GM23248 (cell line): ENCODE measurements around the gene HSPBAP1. TPM values are rescaled to one million over a fixed set of nuclear protein-coding genes. Genes with fewer than 3 reads are reported as not detected.
A peak's percentile ranks its signal among the peaks of the same experiment; 100 is the strongest.
"Not testable (repeated sequence)": the region's sequence is repeated elsewhere in the genome, so short reads cannot be mapped to it uniquely, and the experiment has no call there.

Source experiments
- DNase-seq: peaks from one replicate; pipeline ENCODE4 v3.0.0-alpha.2; 2015
- H2AFZ ChIP-seq: fragments of 200-600 bp; sonication (generic); 2 replicates; pipeline ENCODE4 v1.6.1; 2016; ENCODE audit warnings: antibody characterized with exemption
- H3F3A ChIP-seq: fragments of 200-600 bp; sonication (generic); 2 replicates; pipeline ENCODE4 v1.6.1; 2016; ENCODE audit warnings: mild to moderate bottlenecking, antibody characterized with exemption, mixed run types; ENCODE audit not compliant: insufficient read depth
- H3K27ac ChIP-seq: fragments of 200-600 bp; sonication (generic); 2 replicates; pipeline ENCODE4 v1.5.1; 2016; ENCODE audit warnings: mild to moderate bottlenecking
- H3K27me3 ChIP-seq: fragments of 200-600 bp; sonication (generic); replicated peaks from 2 replicates; pipeline ENCODE4 v1.6.1; 2016; ENCODE audit warnings: mild to moderate bottlenecking; ENCODE audit not compliant: insufficient read depth
- H3K36me3 ChIP-seq: fragments of 200-600 bp; sonication (generic); 2 replicates; pipeline ENCODE4 v1.6.1; 2016; ENCODE audit warnings: low read depth, mild to moderate bottlenecking
- H3K4me1 ChIP-seq: fragments of 200-600 bp; sonication (generic); 2 replicates; pipeline ENCODE4 v1.6.1; 2016; ENCODE audit warnings: mild to moderate bottlenecking; ENCODE audit not compliant: insufficient read depth
- H3K4me2 ChIP-seq: fragments of 200-600 bp; sonication (generic); one replicate; pipeline ENCODE4 v1.6.1; 2016; ENCODE audit warnings: mild to moderate bottlenecking; ENCODE audit not compliant: unreplicated experiment
- H3K4me3 ChIP-seq: fragments of 200-600 bp; sonication (generic); 2 replicates; pipeline ENCODE4 v1.5.1; 2016; ENCODE audit warnings: mild to moderate bottlenecking
- H3K79me2 ChIP-seq: fragments of 200-600 bp; sonication (generic); 2 replicates; pipeline ENCODE4 v1.6.1; 2016; ENCODE audit warnings: mild to moderate bottlenecking; ENCODE audit not compliant: insufficient read depth
- H3K9ac ChIP-seq: fragments of 200-600 bp; sonication (generic); 2 replicates; pipeline ENCODE4 v1.6.1; 2016; ENCODE audit warnings: mild to moderate bottlenecking
- H3K9me2 ChIP-seq: fragments of 200-600 bp; sonication (generic); 2 replicates; pipeline ENCODE4 v1.6.1; 2016; ENCODE audit warnings: mixed run types, mild to moderate bottlenecking, moderate library complexity; ENCODE audit not compliant: insufficient read depth
- H3K9me3 ChIP-seq: fragments of 200-600 bp; sonication (generic); one replicate; pipeline ENCODE4 v1.6.1; 2017; ENCODE audit warnings: low read depth
- H4K20me1 ChIP-seq: fragments of 200-600 bp; sonication (generic); 2 replicates; pipeline ENCODE4 v1.6.0; 2016; ENCODE audit not compliant: insufficient read depth
- EZH2 ChIP-seq: fragments of 200-600 bp; sonication (generic); IDR thresholded peaks from 2 replicates; pipeline ENCODE4 v1.6.1; 2018; ENCODE audit warnings: antibody characterized with exemption, mild to moderate bottlenecking; ENCODE audit not compliant: insufficient read depth, poor library complexity, severe bottlenecking
- EZH2phosphoT487 ChIP-seq: fragments of 200-600 bp; sonication (generic); IDR thresholded peaks from 2 replicates; pipeline ENCODE4 v1.6.1; 2018; ENCODE audit warnings: antibody characterized with exemption, moderate library complexity, mild to moderate bottlenecking, low read depth; ENCODE audit not compliant: insufficient read depth
- WGBS, 2 experiments: methylation state at CpG; one replicate each; pipeline ENCODE4 v1.1.6; 2015 to 2017; ENCODE audit warnings: low lambda C conversion rate in 2 of 2, low coverage in 1 of 2; ENCODE audit errors: missing lambda C conversion rate in 2 of 2; 5-methylcytosine and 5-hydroxymethylcytosine counted together
- in situ Hi-C: fragments of 300-500 bp; cut with MboI; formaldehyde crosslinking; loops from 2 replicates; pipeline ENCODE4 v1.15.0; 2020
- polyA plus RNA-seq: library from polyadenylated mRNA; unstranded; fragments of >200 nt; fragmentation: Nextera tagmentation; extraction: Ambion mirVana; gene quantifications from 2 replicates; pipeline ENCODE4 v1.2.1, GENCODE V29; 2016
- total RNA-seq: library from RNA; depleted of rRNA; stranded (reverse); fragments of >200 nt; shearing (Covaris generic); gene quantifications from 2 replicates; pipeline ENCODE4 v1.2.3, GENCODE V29; 2014

HSPBAP1 gene
- total and polyA plus RNA-seq, 2 experiments from 2014 or later = 4.0 to 4.3 TPM

- no peaks in the 10 kb centered on the region for H3K27me3 ChIP-seq
- WGBS, 2 experiments = 97 to 98% methylated on average over 2 of the region's 2 CpGs
- no peaks in the 10 kb centered on the region for H3K79me2 ChIP-seq
- no peak overlapping the region for H2AFZ ChIP-seq
- no peak overlapping the region for H3K4me3 ChIP-seq
- H3K9me2 ChIP-seq = no peaks in the 10 kb centered on the region
- TF ChIP-seq EZH2phosphoT487 = no peak
- no peak overlapping the region for H3K9ac ChIP-seq
- no peaks in the 10 kb centered on the region for H3K9me3 ChIP-seq
- H3K4me1 ChIP-seq = peaks cover 10% of the 10 kb centered on the region; the same call in 1 of the 2 replicates
- no peak overlapping the region for H3K4me2 ChIP-seq
- no peak for DNase-seq
- H3K27ac ChIP-seq = no peak overlapping the region
- no peaks in the 10 kb centered on the region for H3K36me3 ChIP-seq
- H3F3A ChIP-seq = no peaks in the 10 kb centered on the region; the same call in 1 of the 2 replicates
- no peaks in the 10 kb centered on the region for H4K20me1 ChIP-seq
- in situ Hi-C loops = no loop called here
Measured at GRCh38 chr3:122755491-122755890, 38.1 kb downstream of the HSPBAP1 start.

GRCh38 chr3:122754929-122755328 lies 38.7 kb downstream of the HSPBAP1 start:
- H3K36me3 ChIP-seq = no peaks in the 10 kb centered on the region
- H3F3A ChIP-seq = no peaks in the 10 kb centered on the region; the same call in 1 of the 2 replicates
- no peak overlapping the region for H3K4me3 ChIP-seq
- DNase-seq = peak; percentile 60
- no peaks in the 10 kb centered on the region for H3K79me2 ChIP-seq
- no peaks in the 10 kb centered on the region for H3K9me3 ChIP-seq
- no peaks in the 10 kb centered on the region for H4K20me1 ChIP-seq
- no peaks in the 10 kb centered on the region for H3K27me3 ChIP-seq
- no peaks in the 10 kb centered on the region for H3K9me2 ChIP-seq
- H3K4me2 ChIP-seq = no peak overlapping the region
- H3K4me1 ChIP-seq = peaks cover 8% of the 10 kb centered on the region; the same call in 1 of the 2 replicates
- no peak overlapping the region for H3K27ac ChIP-seq
- no peak overlapping the region for H3K9ac ChIP-seq
- TF ChIP-seq EZH2phosphoT487 = no peak
- TF ChIP-seq EZH2 = no peak
- 78 to 79% methylated on average over 5 of the region's 5 CpGs for WGBS, 2 experiments
- in situ Hi-C loops = no loop called here
- H2AFZ ChIP-seq = no peak overlapping the region

- Histone ChIP-seq H3K4me1 (peaks cover 8% of the 10 kb centered on the region; the same call in 1 of the 2 replicates), H4K20me1 (no peaks in the 10 kb centered on the region), H3K79me2 (no peaks in the 10 kb centered on the region), H3K4me3 (no peak overlapping the region), H2AFZ (no peak overlapping the region), H3K27ac (no peak overlapping the region), H3F3A (no peaks in the 10 kb centered on the region), H3K36me3 (no peaks in the 10 kb centered on the region), H3K9ac (no peak overlapping the region), H3K9me2 (no peaks in the 10 kb centered on the region), H3K9me3 (no peaks in the 10 kb centered on the region), H3K4me2 (no peak overlapping the region), H3K27me3 (no peaks in the 10 kb centered on the region)
- no peak for DNase-seq
- WGBS, 2 experiments = 96 to 100% methylated on average over 1 of the region's 1 CpG
- in situ Hi-C loops = no loop called here
- no peak for TF ChIP-seq EZH2phosphoT487
- no peak for TF ChIP-seq EZH2
Measured at GRCh38 chr3:122748347-122748746, 45.3 kb downstream of the HSPBAP1 start.

- H3K27me3 ChIP-seq, DNase-seq, H3K36me3 ChIP-seq, H3F3A ChIP-seq, H3K4me1 ChIP-seq, H3K4me2 ChIP-seq, H3K9me3 ChIP-seq, H3K4me3 ChIP-seq, H3K79me2 ChIP-seq, H3K9me2 ChIP-seq, H3K9ac ChIP-seq, H3K27ac ChIP-seq, H2AFZ ChIP-seq, H4K20me1 ChIP-seq, in situ Hi-C loops: not testable (repeated sequence)
- WGBS, 2 experiments = 96% methylated on average over 32 of the region's 35 CpGs; no CpG with 5 or more reads in 1 of the 2 experiments
Measured at GRCh38 chr3:122747295-122747694, 46.3 kb downstream of the HSPBAP1 start.
